GM18870 (cell line): Measurements from ENCODE around the gene GLYATL1.
"Not testable (repeated sequence)": the region's sequence is repeated elsewhere in the genome, so short reads cannot be mapped to it uniquely, and the experiment has no call there.

Experiments
- ATAC-seq: cut with Tn5 transposase; IDR thresholded peaks from one replicate; pipeline ENCODE4 v1.9.1; 2021; ENCODE audit warnings: moderate library complexity; ENCODE audit not compliant: unreplicated experiment

GLYATL1 gene

DNA sequence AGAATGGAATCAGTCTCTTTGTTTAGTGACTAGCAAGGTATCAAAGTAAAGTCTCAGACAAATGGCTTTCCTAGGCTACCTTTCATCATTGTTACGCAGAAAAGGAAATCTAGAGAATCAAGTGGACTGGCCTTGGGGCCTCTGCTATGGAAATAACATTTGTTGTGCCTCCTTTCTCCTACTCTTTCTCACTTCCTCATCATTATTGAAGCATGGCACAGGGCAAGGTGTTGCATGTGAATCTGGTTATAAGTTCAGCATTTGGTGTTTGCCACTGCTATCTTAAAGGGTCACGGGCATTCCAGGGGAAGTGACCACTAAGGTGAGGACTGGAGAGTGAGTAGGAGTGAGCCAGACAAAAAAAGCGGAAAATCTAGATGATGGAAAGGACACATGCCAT is 54.9 kb downstream of the GLYATL1 start:
- no peak for ATAC-seq

DNA sequence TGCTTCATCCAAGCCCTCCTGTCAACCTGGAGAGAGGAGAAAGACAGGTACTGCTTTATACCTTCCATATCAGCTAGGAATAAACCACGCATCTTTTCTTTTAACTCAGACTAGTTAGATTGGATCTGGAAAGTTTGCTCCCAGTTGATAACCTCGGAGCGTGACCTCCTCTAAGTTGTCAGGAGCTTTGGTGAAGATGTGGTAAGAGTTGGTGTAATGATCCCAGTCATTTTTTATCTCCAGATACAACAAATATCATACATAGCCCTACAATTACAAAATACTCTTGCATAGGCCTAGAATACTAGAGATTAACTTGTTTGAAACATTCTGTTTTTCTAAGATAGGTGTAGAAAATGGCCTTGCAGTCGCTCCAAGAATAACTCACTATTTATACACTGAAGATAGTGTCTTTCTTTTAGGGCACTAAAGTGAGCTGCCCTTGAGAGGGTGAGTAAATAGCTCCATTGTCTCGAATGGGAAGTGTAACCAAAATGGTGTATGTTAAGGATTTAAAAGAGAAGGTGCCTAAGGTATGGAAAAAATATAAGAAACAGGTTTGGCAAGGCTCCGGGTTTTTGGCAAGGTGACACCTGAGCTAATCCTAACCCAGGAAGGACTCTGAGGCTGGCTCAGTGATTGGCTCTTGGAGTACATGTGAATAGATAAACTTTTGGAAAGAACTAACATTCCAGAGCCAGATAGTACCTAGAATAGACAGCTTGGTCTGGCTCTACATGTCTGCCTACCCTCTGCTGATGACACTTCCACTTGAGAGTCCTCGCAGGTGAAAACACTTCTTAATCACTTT is 59.4 kb downstream of the GLYATL1 start:
- peak; percentile 11 for ATAC-seq

DNA sequence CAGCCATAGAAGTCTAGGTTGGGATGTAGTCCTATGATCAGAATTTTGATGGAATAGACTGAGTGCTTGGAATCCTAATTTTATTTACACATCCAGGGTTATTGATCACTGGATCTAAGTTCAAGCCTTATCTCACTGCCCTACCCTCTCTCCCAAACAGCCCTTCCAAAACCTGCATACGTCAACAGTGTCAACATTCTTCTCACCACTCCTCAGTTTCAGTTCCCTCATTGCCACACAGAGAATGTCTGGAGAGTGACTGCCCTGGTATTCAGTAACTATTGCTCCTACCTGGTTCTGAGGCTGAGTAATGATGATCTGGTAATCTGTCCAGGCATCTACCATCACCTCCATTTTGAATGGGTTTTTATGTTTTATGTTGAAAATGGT is 60.0 kb downstream of the GLYATL1 start:
- peak; percentile 96 for ATAC-seq

DNA sequence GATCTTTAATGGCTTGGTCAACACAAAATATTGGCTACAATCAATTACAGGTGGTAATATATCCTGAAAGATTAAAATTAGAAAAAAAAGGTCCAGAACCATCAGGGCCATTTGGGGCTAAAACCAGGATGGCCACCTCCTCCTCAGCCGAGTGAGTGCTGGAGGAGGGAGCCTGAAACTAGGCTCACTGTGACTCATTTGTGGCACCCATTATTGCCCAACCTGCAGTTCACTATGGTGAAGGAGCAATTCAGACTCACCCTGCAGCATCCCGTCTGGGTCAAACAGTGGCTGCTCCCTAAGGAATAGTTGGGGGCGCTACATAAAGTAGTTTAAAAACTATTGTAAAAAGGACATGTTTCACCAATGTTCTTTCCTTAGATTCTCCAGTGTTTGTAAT is 60.7 kb downstream of the GLYATL1 start:
- ATAC-seq = no peak

DNA sequence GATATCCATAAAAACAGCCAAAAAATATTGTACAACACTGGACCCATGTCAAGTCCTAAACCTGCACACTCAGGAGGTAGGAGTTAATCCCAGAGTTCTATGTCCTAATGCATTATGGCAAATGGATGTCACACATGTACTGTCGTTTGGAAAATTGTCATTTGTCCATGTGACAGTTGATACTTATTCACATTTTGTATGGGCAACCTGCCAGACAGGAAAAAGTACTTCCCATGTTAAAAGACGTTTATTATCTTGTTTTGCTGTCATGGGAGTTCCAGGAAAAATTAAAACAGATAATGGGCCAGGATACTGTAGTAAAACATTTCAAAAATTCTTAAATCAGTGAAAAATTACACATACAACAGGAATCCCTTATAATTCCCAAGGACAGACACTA is 62.7 kb downstream of the GLYATL1 start:
- not testable (repeated sequence) for ATAC-seq
